NK-92 (cell line): ENCODE measurements around the gene SLAMF9.

Source experiments
- DNase-seq: peaks from one replicate; lab custom pipeline; 2025; ENCODE audit not compliant: unreplicated experiment; lab: John Stamatoyannopoulos, UW

SLAMF9 gene

DNA sequence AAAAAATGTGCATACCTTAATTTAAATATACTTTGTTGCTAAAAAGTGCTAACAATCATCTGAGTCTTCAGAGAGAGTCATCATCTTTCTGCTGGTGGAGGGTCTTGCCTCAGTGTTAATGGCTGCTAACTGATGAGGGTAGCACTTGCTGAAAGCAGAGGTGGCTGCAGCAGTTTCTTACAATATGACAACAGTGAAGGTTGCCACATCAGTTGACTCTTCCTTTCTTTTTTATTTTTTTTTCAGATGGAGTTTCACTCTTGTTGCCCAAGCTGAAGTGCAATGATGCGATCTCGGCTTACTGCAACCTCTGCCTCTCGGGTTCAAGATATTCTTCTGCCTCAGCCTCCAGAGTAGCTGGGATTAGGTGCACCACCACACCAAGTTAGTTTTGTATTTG, 51.5 kb downstream of the SLAMF9 start:
- DNase-seq = no peak
